Sigmoid colon (tissue), 7 donors: ENCODE measurements around the gene GPR26. TPM values are rescaled to one million over a fixed set of nuclear protein-coding genes. Genes with fewer than 3 reads are reported as not detected.

Source experiments
- DNase-seq: peaks from one replicate; pipeline ENCODE4 v3.0.0-alpha.2; 2019
- H3K27ac ChIP-seq, 4 donors: fragments of 200-600 bp; sonication (generic); one replicate each; pipeline ENCODE4 v1.5.1; 2016 to 2019; ENCODE audit warnings: mild to moderate bottlenecking in 1 of 4
- H3K27me3 ChIP-seq, 3 donors: fragments of 200-600 bp; sonication (generic); one replicate each; pipeline ENCODE4 v1.5.1; 2019; ENCODE audit warnings: mild to moderate bottlenecking in 1 of 3
- H3K36me3 ChIP-seq, 4 donors: fragments of 200-600 bp; sonication (generic); one replicate each; pipeline ENCODE4 v1.5.1; 2016 to 2019
- H3K4me1 ChIP-seq, 4 donors: fragments of 200-600 bp; sonication (generic); one replicate each; pipeline ENCODE4 v1.5.1; 2017 to 2019
- H3K4me3 ChIP-seq, 4 donors: fragments of 200-600 bp; sonication (generic); one replicate each; pipeline ENCODE4 v1.5.1; 2017 to 2019; ENCODE audit warnings: mild to moderate bottlenecking in 2 of 4, moderate library complexity in 1 of 4
- H3K9me3 ChIP-seq, 4 donors: fragments of 200-600 bp in 3 of 4; sonication (generic) in 3 of 4; one replicate each; pipeline versions ENCODE4 v1.5.1 to v1.6.1; 2013 to 2019
- CTCF ChIP-seq, 4 experiments: fragments of 450-650 bp in 3 of 4; fragments of 200-600 bp in 1 of 4; IDR thresholded peaks; one replicate each; pipeline ENCODE4 v1.5.1; 2016 to 2019; ENCODE audit warnings: antibody characterized with exemption in 4 of 4, mild to moderate bottlenecking in 3 of 4, moderate library complexity in 2 of 4
- EP300 ChIP-seq, 4 donors: sonication (generic); formaldehyde crosslinking; IDR thresholded peaks; one replicate each; pipeline ENCODE4 v1.6.1; 2017; ENCODE audit warnings: antibody characterized with exemption in 4 of 4
- POLR2A ChIP-seq, 2 donors: fragments of 450-650 bp; IDR thresholded peaks; one replicate each; pipeline ENCODE4 v1.6.1; 2016; ENCODE audit warnings: antibody characterized with exemption in 2 of 2, mild to moderate bottlenecking in 2 of 2, moderate library complexity in 2 of 2
- POLR2AphosphoS5 ChIP-seq, 4 donors: sonication (generic); formaldehyde crosslinking; IDR thresholded peaks; one replicate each; pipeline ENCODE4 v1.6.1; 2017; ENCODE audit warnings: antibody characterized with exemption in 4 of 4
- WGBS, 2 donors: extraction: QIAGEN DNeasy Blood & Tissue Kit; methylation state at CpG; one replicate each; pipeline ENCODE4 v1.1.7; 2013; 5-methylcytosine and 5-hydroxymethylcytosine counted together
- intact Hi-C: fragments of 100-400 bp; cut with DNase I; formaldehyde crosslinking; loops from one replicate; pipeline ENCODE4 v1.15.1; 2023
- polyA plus RNA-seq, 3 donors: library from polyadenylated mRNA; stranded (reverse); fragments of 200-250 nt; gene quantifications; one replicate each; pipeline ENCODE4 v1.2.3, GENCODE V29; 2013
- total RNA-seq, 4 donors: library from RNA; depleted of rRNA; stranded (reverse); fragments of >200 nt; gene quantifications; one replicate each; pipeline ENCODE4 v1.1.0, GENCODE V29; 2016
- donor health status: healthy with polysubstance abuse.
- donor health status: Bipolar disorder and iron deficiency.
- donor health status: healthy.

Gene GPR26
- total and polyA plus RNA-seq, 7 donors: not detected

GRCh38 chr10:123677556-123677955, 11.4 kb downstream of the GPR26 start:
- peak; percentile 43 for DNase-seq
- Histone ChIP-seq H3K9me3 (no peaks in the 10 kb centered on the region), H3K36me3 (no peaks in the 10 kb centered on the region), H3K4me3 (no peak overlapping the region), H3K27me3 (no peaks in the 10 kb centered on the region), H3K4me1 (no peaks in the 10 kb centered on the region), H3K27ac (no peak overlapping the region)
- TF ChIP-seq CTCF (IDR thresholded peaks at IDR 0.05): no peak
- TF ChIP-seq EP300 (IDR thresholded peaks at IDR 0.05): no peak
- TF ChIP-seq POLR2AphosphoS5 (IDR thresholded peaks at IDR 0.05): no peak
- TF ChIP-seq POLR2A (IDR thresholded peaks at IDR 0.05): no peak
- WGBS, 2 donors: 81 to 85% methylated on average over 6 of the region's 6 CpGs
- intact Hi-C loops: no loop called here

- H3K36me3 ChIP-seq: no peaks in the 10 kb centered on the region
- H3K27ac ChIP-seq: no peak overlapping the region
- no peaks in the 10 kb centered on the region for H3K27me3 ChIP-seq
- peak; percentile 26 for DNase-seq
- no peaks in the 10 kb centered on the region for H3K4me1 ChIP-seq
- intact Hi-C loops: no loop called here
- no peaks in the 10 kb centered on the region for H3K9me3 ChIP-seq
- whole genome bisulfite sequencing, 2 donors: 67 to 78% methylated on average over 5 of the region's 5 CpGs
- TF ChIP-seq POLR2A (IDR thresholded peaks at IDR 0.05) (no peak), EP300 (IDR thresholded peaks at IDR 0.05) (no peak), CTCF (IDR thresholded peaks at IDR 0.05) (no peak), POLR2AphosphoS5 (IDR thresholded peaks at IDR 0.05) (no peak)
- no peak overlapping the region for H3K4me3 ChIP-seq
Measured at GRCh38 chr10:123678376-123678775, 12.2 kb downstream of the GPR26 start.

- no peak overlapping the region for H3K27ac ChIP-seq
- no peaks in the 10 kb centered on the region for H3K36me3 ChIP-seq
- TF ChIP-seq POLR2A (IDR thresholded peaks at IDR 0.05): no peak
- TF ChIP-seq CTCF (IDR thresholded peaks at IDR 0.05): no peak
- TF ChIP-seq POLR2AphosphoS5 (IDR thresholded peaks at IDR 0.05): no peak
- no peak for TF ChIP-seq EP300 (IDR thresholded peaks at IDR 0.05)
- H3K4me3 ChIP-seq: no peak overlapping the region
- H3K27me3 ChIP-seq: no peaks in the 10 kb centered on the region
- no peaks in the 10 kb centered on the region for H3K4me1 ChIP-seq
- H3K9me3 ChIP-seq: no peaks in the 10 kb centered on the region
- WGBS, 2 donors: 78 to 82% methylated on average over 9 of the region's 9 CpGs
- DNase-seq: no peak
- intact Hi-C loops: no loop called here
Measured at GRCh38 chr10:123681285-123681684, 15.1 kb downstream of the GPR26 start.

- intact Hi-C loops: no loop called here
- Histone ChIP-seq H3K27me3 (no peaks in the 10 kb centered on the region), H3K4me1 (no peaks in the 10 kb centered on the region), H3K4me3 (no peak overlapping the region), H3K36me3 (no peaks in the 10 kb centered on the region), H3K27ac (no peak overlapping the region), H3K9me3 (no peaks in the 10 kb centered on the region)
- WGBS, 2 donors: 93 to 94% methylated on average over 2 of the region's 2 CpGs
- no peak for TF ChIP-seq POLR2A (IDR thresholded peaks at IDR 0.05)
- no peak for TF ChIP-seq POLR2AphosphoS5 (IDR thresholded peaks at IDR 0.05)
- no peak for TF ChIP-seq EP300 (IDR thresholded peaks at IDR 0.05)
- TF ChIP-seq CTCF (IDR thresholded peaks at IDR 0.05): no peak
- no peak for DNase-seq
Measured at GRCh38 chr10:123682477-123682876, 16.3 kb downstream of the GPR26 start.

GRCh38 chr10:123683459-123683858, 17.3 kb downstream of the GPR26 start:
- Histone ChIP-seq H3K4me3 (no peak overlapping the region), H3K27ac (no peak overlapping the region), H3K4me1 (no peaks in the 10 kb centered on the region), H3K9me3 (no peaks in the 10 kb centered on the region), H3K27me3 (no peaks in the 10 kb centered on the region), H3K36me3 (no peaks in the 10 kb centered on the region)
- DNase-seq: no peak
- WGBS, 2 donors: 72 to 79% methylated on average over 3 of the region's 3 CpGs
- no peak for TF ChIP-seq EP300 (IDR thresholded peaks at IDR 0.05)
- TF ChIP-seq POLR2A (IDR thresholded peaks at IDR 0.05): no peak
- no peak for TF ChIP-seq POLR2AphosphoS5 (IDR thresholded peaks at IDR 0.05)
- no peak for TF ChIP-seq CTCF (IDR thresholded peaks at IDR 0.05)
- intact Hi-C loops: no loop called here
